K562 (cell line): ENCODE results near the gene MAP9. TPM values are rescaled to one million over a fixed set of nuclear protein-coding genes. Genes with fewer than 3 reads are reported as not detected.

ENCODE experiments used
- ATAC-seq: fragments of 200-7000 bp; cut with Tn5 transposase; 3 replicates; pipeline ENCODE4 v1.9.1; 2020; ENCODE audit warnings: moderate library complexity
- BruUV-seq: library from RNA; stranded (reverse); fragments of 400-500 nt; replicated peaks from 2 replicates; lab custom pipeline; 2021; lab: Mats Ljungman, UMichigan
- CTCF ChIA-PET: fragments of 300-600 bp; formaldehyde crosslinking; extraction: SDS; loops from one replicate; lab custom pipeline; 2021; ENCODE audit warnings: low intra/inter-chr PET ratio; lab: Yijun Ruan, JAX
- POLR2A ChIA-PET: fragments of 300-600, 350-650 bp; sonication (Branson Sonifier 250); formaldehyde crosslinking; extraction: SDS; loops from one replicate; lab custom pipeline; 2021; ENCODE audit warnings: antibody characterized with exemption, inconsistent platforms; lab: Yijun Ruan, JAX
- DNase-seq, 4 experiments: peaks; one replicate each; pipeline versions ENCODE4 v3.0.0 to v3.0.0-alpha.2; 2011 to 2018; ENCODE audit warnings: low spot score in 3 of 4, mixed read lengths in 3 of 4; ENCODE audit errors: extremely low read depth in 1 of 4
- FAIRE-seq: peaks from 2 replicates; lab custom pipeline; 2011; peaks lifted over from hg19 to GRCh38; lab: Jason Lieb, UNC
- H2AFZ ChIP-seq: 2 replicates; pipeline ENCODE4 v1.6.0; 2011; ENCODE audit warnings: low read depth, low read length, control low read depth, inconsistent platforms
- H3K27ac ChIP-seq: fragments of 200-600 bp; 3 replicates; pipeline ENCODE4 v1.8.0; 2011; ENCODE audit warnings: low read depth, mild to moderate bottlenecking, control low read depth, inconsistent platforms, low read length, moderate library complexity, mixed read lengths; ENCODE audit errors: extremely low read depth
- H3K27me3 ChIP-seq, 2 experiments: fragments of 300-600 bp in 1 of 2; 2 replicates in 1 of 2; 3 replicates in 1 of 2; pipeline versions ENCODE4 v1.6.0 to v1.8.0; 2011; ENCODE audit warnings: inconsistent platforms in 2 of 2, low read length in 2 of 2, mild to moderate bottlenecking in 1 of 2, mixed read lengths in 1 of 2, moderate library complexity in 1 of 2; ENCODE audit not compliant: control insufficient read depth in 2 of 2, insufficient read depth in 2 of 2
- H3K36me3 ChIP-seq: fragments of 300-600 bp; 3 replicates; pipeline ENCODE4 v1.8.0; 2011; ENCODE audit warnings: mild to moderate bottlenecking, low read length, inconsistent platforms; ENCODE audit not compliant: control insufficient read depth, insufficient read depth
- H3K4me1 ChIP-seq, 2 experiments: fragments of 200-600 bp in 1 of 2; replicated peaks in 1 of 2; 2 replicates in 1 of 2; 3 replicates in 1 of 2; pipeline versions ENCODE4 v1.5.1 to v1.8.0; 2011; ENCODE audit warnings: inconsistent platforms in 2 of 2, low read length in 2 of 2, mild to moderate bottlenecking in 1 of 2, mixed read lengths in 1 of 2, moderate library complexity in 1 of 2; ENCODE audit not compliant: control insufficient read depth in 2 of 2, insufficient read depth in 2 of 2
- H3K4me2 ChIP-seq: 2 replicates; pipeline ENCODE4 v1.6.1; 2011; ENCODE audit warnings: low read length, control low read depth, inconsistent platforms, mixed read lengths; ENCODE audit not compliant: insufficient read depth
- H3K4me3 ChIP-seq: fragments of 200-600 bp; sonication (generic), shearing (Covaris generic); 2 replicates; pipeline ENCODE4 v1.5.1; 2016; ENCODE audit warnings: control low read depth, inconsistent platforms
- H3K79me2 ChIP-seq: fragments of 200-600 bp; 3 replicates; pipeline ENCODE4 v1.8.0; 2011; ENCODE audit warnings: low read length, inconsistent platforms; ENCODE audit not compliant: control insufficient read depth, insufficient read depth
- H3K9ac ChIP-seq, 2 experiments: 2 replicates each; pipeline versions ENCODE4 v1.6.0 to v1.6.1; 2011; ENCODE audit warnings: low read depth in 2 of 2, low read length in 2 of 2, control low read depth in 1 of 2, inconsistent platforms in 1 of 2, mild to moderate bottlenecking in 1 of 2, mixed read lengths in 1 of 2; ENCODE audit not compliant: insufficient read depth in 1 of 2
- H3K9me1 ChIP-seq: one replicate; pipeline ENCODE4 v1.6.0; 2011; ENCODE audit warnings: inconsistent platforms, mild to moderate bottlenecking, low read length, moderate library complexity; ENCODE audit not compliant: control insufficient read depth, insufficient read depth
- H3K9me3 ChIP-seq: replicated peaks from 2 replicates; pipeline ENCODE4 v1.5.1; 2011; ENCODE audit warnings: low read depth, low read length, inconsistent platforms; ENCODE audit not compliant: control insufficient read depth, insufficient read depth
- H4K20me1 ChIP-seq: replicated peaks from 2 replicates; pipeline ENCODE4 v1.6.1; 2011; ENCODE audit warnings: low read length, inconsistent platforms, mixed read lengths; ENCODE audit not compliant: control insufficient read depth, insufficient read depth
- HDAC2 ChIP-seq: fragments of 450-650 bp; IDR thresholded peaks from 2 replicates; pipeline ENCODE4 v1.6.1; 2016; ENCODE audit warnings: mild to moderate bottlenecking
- HDAC6 ChIP-seq: IDR thresholded peaks from 2 replicates; pipeline ENCODE4 v1.6.1; 2012; ENCODE audit warnings: low read depth, mild to moderate bottlenecking, control low read depth, inconsistent platforms, low read length, moderate library complexity
- HDGF ChIP-seq: fragments of 450-650 bp; IDR thresholded peaks from 2 replicates; pipeline ENCODE4 v1.6.1; 2016
- KDM5B ChIP-seq: fragments of 200-600 bp; sonication (generic); IDR thresholded peaks from 2 replicates; pipeline ENCODE4 v1.6.1; 2012; ENCODE audit warnings: low read depth, mild to moderate bottlenecking, moderate library complexity, low read length, control low read depth, inconsistent platforms; ENCODE audit not compliant: insufficient replicate concordance
- PML ChIP-seq: IDR thresholded peaks from 2 replicates; pipeline ENCODE4 v1.6.1; 2012; ENCODE audit warnings: low read length, inconsistent platforms
- TAF15 ChIP-seq: fragments of 200-400 bp; formaldehyde crosslinking; IDR thresholded peaks from 2 replicates; pipeline ENCODE4 v1.6.1; 2017; ENCODE audit warnings: mild to moderate bottlenecking, low read depth, low read length, moderate library complexity
- TEAD1 ChIP-seq, 2 experiments: fragments of 450-650 bp in 1 of 2; sonication (generic) in 1 of 2; formaldehyde crosslinking; IDR thresholded peaks; 2 replicates each; pipeline versions ENCODE4 v1.4.0 to v1.8.0; 2020 to 2022; ENCODE audit warnings: mild to moderate bottlenecking in 2 of 2, missing genetic modification reagents in 1 of 2
- ZNF766 ChIP-seq: fragments of 200-800 bp; sonication (Bioruptor generic); conservative IDR thresholded peaks from 2 replicates; pipeline ENCODE4 v1.6.1; 2016; ENCODE audit warnings: missing genetic modification characterization, missing compliant biosample characterization
- WGBS: fragments of 100-300 bp; shearing (Covaris generic); methylation state at CpG from one replicate; pipeline ENCODE4 v1.1.6; 2016; ENCODE audit warnings: low coverage, mixed read lengths; ENCODE audit not compliant: insufficient coverage; ENCODE audit errors: missing lambda C conversion rate; 5-methylcytosine and 5-hydroxymethylcytosine counted together
- in situ Hi-C: fragments of 300-500 bp; cut with MboI; formaldehyde crosslinking; loops from 4 replicates; pipeline ENCODE4 v1.15.0; 2018; ENCODE audit warnings: inconsistent platforms, mixed read lengths
- intact Hi-C: fragments of 100-400 bp; cut with micrococcal nuclease; formaldehyde crosslinking; loops from 2 replicates; pipeline ENCODE4 v1.14.2; 2022
- polyA plus RNA-seq, 8 experiments: library from polyadenylated mRNA; depleted of rRNA in 4 of 8; stranded (reverse) in 5 of 8; unstranded in 3 of 8; fragments of >200 nt; fragmentation: Nextera tagmentation in 2 of 8; fragmentation: Illumina TruSeq in 1 of 8; extraction: Ambion mirVana in 2 of 8; extraction: Trizol in 1 of 8; gene quantifications; 2 replicates each; pipeline versions ENCODE4 v1.2.1 to v1.2.3, GENCODE V29; 2011 to 2014; ENCODE audit warnings: inconsistent platforms in 1 of 8, missing spikeins in 1 of 8
- total RNA-seq, 7 experiments: library from RNA; depleted of rRNA in 6 of 7; stranded (reverse); fragments of >200 nt in 6 of 7; fragmentation: Illumina TruSeq in 2 of 7; extraction: Trizol in 2 of 7; gene quantifications; 2 replicates each; pipeline versions ENCODE4 v1.2.1 to v1.2.3, GENCODE V29; 2011 to 2021; ENCODE audit warnings: low replicate concordance in 1 of 7
- TF ChIP-seq, protein P1 (sequence below): sonication (generic); formaldehyde crosslinking; IDR thresholded peaks from 2 replicates; pipeline ENCODE4 v1.8.0; 2022; ENCODE audit warnings: missing genetic modification reagents, mild to moderate bottlenecking, moderate library complexity, borderline replicate concordance
- TF ChIP-seq, protein P2 (sequence below): sonication (generic); formaldehyde crosslinking; IDR thresholded peaks from 2 replicates; pipeline ENCODE4 v1.4.0; 2020; ENCODE audit warnings: mild to moderate bottlenecking, missing genetic modification reagents
- TF ChIP-seq, protein P3 (sequence below): fragments of 450-650 bp; formaldehyde crosslinking; IDR thresholded peaks from 2 replicates; pipeline ENCODE4 v1.4.0; 2020; ENCODE audit warnings: mild to moderate bottlenecking, moderate library complexity
- TF ChIP-seq, protein P4 (sequence below): IDR thresholded peaks from 2 replicates; pipeline ENCODE4 v1.6.1; 2011; ENCODE audit not compliant: insufficient read length; ENCODE audit errors: extremely low read depth

MAP9 gene
- total and polyA plus RNA-seq, 9 of the 15 experiments (the other 6 are each of a cell fraction or from before 2014, with no cell fraction given) = 0.04 to 0.09 TPM; not detected in 7

DNA sequence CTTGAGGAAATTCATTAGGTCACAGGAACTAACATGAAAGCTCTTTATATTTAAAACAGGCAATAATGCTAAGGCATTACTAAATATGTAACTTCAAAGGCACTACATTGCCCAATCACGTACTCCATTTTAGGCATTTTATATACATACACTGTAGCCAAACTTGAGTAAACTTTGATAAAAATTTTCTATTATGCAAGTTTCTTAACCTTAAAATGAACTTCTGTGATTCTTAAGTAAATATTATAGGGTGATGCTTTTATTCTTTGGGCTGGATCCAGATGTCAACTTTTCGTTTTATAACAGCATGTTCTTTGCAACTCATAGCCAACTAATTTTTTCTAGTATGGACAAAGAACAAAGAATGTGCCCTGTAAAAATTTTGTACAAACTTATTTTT lies 28.3 kb upstream of the MAP9 start:
- Histone ChIP-seq H3K4me1 (no peaks in the 10 kb centered on the region), H3K9me1 (no peaks in the 10 kb centered on the region), H3K9me3 (no peaks in the 10 kb centered on the region), H2AFZ (no peak overlapping the region), H3K27me3 (no peaks in the 10 kb centered on the region), H3K27ac (no peak overlapping the region), H3K79me2 (no peaks in the 10 kb centered on the region), H3K4me3 (no peak overlapping the region), H3K9ac (no peak overlapping the region), H3K4me2 (no peak overlapping the region), H3K36me3 (no peaks in the 10 kb centered on the region), H4K20me1 (no peaks in the 10 kb centered on the region)
- 0% methylated on average over 2 of the region's 2 CpGs for WGBS
- in situ Hi-C loops (no loop called here), intact Hi-C loops (no loop called here)
- ChIA-PET POLR2A (no interaction called here), CTCF (no interaction called here)
- no peak for FAIRE-seq
- no peak for DNase-seq
- no peak for TF ChIP-seq TEAD1 (CRISPR knock-in tag; IDR thresholded peaks at IDR 0.05)
- TF ChIP-seq, protein P1, sequence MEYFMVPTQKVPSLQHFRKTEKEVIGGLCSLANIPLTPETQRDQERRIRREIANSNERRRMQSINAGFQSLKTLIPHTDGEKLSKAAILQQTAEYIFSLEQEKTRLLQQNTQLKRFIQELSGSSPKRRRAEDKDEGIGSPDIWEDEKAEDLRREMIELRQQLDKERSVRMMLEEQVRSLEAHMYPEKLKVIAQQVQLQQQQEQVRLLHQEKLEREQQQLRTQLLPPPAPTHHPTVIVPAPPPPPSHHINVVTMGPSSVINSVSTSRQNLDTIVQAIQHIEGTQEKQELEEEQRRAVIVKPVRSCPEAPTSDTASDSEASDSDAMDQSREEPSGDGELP = no peak
- TF ChIP-seq HDAC6 = no peak
- BruUV-seq = no TSS peak
- no peak for ATAC-seq

DNA sequence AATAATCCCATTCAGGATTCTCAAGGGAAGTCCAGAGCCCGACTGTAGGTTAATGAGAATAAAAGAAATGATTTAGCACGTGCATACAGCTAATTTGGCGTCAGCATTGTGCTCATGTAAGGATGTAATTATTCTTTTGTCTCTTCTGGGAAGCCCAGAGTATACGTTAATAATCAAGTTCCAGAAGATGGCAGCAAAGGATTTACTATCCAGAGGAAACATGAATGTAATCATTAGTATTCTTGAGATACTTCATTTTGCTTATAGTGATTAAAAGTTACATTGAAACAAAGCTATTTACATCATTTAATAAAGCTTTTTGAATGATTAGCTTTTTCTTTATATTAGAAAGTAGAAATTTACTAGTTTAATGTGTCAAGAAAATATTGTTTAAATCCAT lies 27.1 kb upstream of the MAP9 start:
- H2AFZ ChIP-seq = no peak overlapping the region
- H3K79me2 ChIP-seq = no peaks in the 10 kb centered on the region
- no TSS peak for BruUV-seq
- FAIRE-seq (no peak), DNase-seq (no peak), ATAC-seq (no peak)
- WGBS = 0% methylated on average over 4 of the region's 4 CpGs
- ChIA-PET POLR2A (no interaction called here), CTCF (no interaction called here)
- intact Hi-C loops = no loop called here
- no peaks in the 10 kb centered on the region for H3K36me3 ChIP-seq
- H3K9me1 ChIP-seq = no peaks in the 10 kb centered on the region
- no peak overlapping the region for H3K4me2 ChIP-seq
- no peaks in the 10 kb centered on the region for H3K4me1 ChIP-seq
- no peaks in the 10 kb centered on the region for H3K9me3 ChIP-seq
- in situ Hi-C loops = no loop called here
- H3K9ac ChIP-seq = no peak overlapping the region
- H4K20me1 ChIP-seq = no peaks in the 10 kb centered on the region
- H3K27ac ChIP-seq = no peak overlapping the region
- H3K27me3 ChIP-seq = no peaks in the 10 kb centered on the region
- H3K4me3 ChIP-seq = no peak overlapping the region
- TF ChIP-seq KDM5B (no peak), HDAC2 (no peak), ZNF766 (no peak), PML (no peak), TAF15 (no peak), HDGF (no peak)
- TF ChIP-seq, protein P2, sequence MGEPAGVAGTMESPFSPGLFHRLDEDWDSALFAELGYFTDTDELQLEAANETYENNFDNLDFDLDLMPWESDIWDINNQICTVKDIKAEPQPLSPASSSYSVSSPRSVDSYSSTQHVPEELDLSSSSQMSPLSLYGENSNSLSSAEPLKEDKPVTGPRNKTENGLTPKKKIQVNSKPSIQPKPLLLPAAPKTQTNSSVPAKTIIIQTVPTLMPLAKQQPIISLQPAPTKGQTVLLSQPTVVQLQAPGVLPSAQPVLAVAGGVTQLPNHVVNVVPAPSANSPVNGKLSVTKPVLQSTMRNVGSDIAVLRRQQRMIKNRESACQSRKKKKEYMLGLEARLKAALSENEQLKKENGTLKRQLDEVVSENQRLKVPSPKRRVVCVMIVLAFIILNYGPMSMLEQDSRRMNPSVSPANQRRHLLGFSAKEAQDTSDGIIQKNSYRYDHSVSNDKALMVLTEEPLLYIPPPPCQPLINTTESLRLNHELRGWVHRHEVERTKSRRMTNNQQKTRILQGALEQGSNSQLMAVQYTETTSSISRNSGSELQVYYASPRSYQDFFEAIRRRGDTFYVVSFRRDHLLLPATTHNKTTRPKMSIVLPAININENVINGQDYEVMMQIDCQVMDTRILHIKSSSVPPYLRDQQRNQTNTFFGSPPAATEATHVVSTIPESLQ (CRISPR knock-in tag) = no peak
- TF ChIP-seq, protein P3, sequence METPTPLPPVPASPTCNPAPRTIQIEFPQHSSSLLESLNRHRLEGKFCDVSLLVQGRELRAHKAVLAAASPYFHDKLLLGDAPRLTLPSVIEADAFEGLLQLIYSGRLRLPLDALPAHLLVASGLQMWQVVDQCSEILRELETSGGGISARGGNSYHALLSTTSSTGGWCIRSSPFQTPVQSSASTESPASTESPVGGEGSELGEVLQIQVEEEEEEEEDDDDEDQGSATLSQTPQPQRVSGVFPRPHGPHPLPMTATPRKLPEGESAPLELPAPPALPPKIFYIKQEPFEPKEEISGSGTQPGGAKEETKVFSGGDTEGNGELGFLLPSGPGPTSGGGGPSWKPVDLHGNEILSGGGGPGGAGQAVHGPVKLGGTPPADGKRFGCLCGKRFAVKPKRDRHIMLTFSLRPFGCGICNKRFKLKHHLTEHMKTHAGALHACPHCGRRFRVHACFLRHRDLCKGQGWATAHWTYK = no peak
- TF ChIP-seq, protein P4, sequence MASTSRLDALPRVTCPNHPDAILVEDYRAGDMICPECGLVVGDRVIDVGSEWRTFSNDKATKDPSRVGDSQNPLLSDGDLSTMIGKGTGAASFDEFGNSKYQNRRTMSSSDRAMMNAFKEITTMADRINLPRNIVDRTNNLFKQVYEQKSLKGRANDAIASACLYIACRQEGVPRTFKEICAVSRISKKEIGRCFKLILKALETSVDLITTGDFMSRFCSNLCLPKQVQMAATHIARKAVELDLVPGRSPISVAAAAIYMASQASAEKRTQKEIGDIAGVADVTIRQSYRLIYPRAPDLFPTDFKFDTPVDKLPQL = no peak
